ENCODE results near the gene SELE.

The SELE gene

GRCh38 chr1:169711469-169712308 is 22.2 kb downstream of the SELE start, which contains the start of gene SELL:
Gene SELL (minus strand): TSS chr1:169711620. CDS start chr1:169711498, 122 bp downstream.
- TF ChIP-seq FOXP2 (optimal IDR thresholded peaks at IDR 0.05; ENCODE audit: borderline replicate concordance, extremely low read depth, extremely low read length, insufficient read depth) (no peak), TAF1 (IDR thresholded peaks at IDR 0.05; ENCODE audit: borderline replicate concordance, insufficient read depth, low read length) (no peak), POLR2AphosphoS5 (IDR thresholded peaks at IDR 0.05; ENCODE audit: low read depth, low read length) (no peak), SIN3A (IDR thresholded peaks at IDR 0.05; ENCODE audit: borderline replicate concordance, insufficient read depth, low read length) (no peak)
- TF ChIP-seq, protein P1, sequence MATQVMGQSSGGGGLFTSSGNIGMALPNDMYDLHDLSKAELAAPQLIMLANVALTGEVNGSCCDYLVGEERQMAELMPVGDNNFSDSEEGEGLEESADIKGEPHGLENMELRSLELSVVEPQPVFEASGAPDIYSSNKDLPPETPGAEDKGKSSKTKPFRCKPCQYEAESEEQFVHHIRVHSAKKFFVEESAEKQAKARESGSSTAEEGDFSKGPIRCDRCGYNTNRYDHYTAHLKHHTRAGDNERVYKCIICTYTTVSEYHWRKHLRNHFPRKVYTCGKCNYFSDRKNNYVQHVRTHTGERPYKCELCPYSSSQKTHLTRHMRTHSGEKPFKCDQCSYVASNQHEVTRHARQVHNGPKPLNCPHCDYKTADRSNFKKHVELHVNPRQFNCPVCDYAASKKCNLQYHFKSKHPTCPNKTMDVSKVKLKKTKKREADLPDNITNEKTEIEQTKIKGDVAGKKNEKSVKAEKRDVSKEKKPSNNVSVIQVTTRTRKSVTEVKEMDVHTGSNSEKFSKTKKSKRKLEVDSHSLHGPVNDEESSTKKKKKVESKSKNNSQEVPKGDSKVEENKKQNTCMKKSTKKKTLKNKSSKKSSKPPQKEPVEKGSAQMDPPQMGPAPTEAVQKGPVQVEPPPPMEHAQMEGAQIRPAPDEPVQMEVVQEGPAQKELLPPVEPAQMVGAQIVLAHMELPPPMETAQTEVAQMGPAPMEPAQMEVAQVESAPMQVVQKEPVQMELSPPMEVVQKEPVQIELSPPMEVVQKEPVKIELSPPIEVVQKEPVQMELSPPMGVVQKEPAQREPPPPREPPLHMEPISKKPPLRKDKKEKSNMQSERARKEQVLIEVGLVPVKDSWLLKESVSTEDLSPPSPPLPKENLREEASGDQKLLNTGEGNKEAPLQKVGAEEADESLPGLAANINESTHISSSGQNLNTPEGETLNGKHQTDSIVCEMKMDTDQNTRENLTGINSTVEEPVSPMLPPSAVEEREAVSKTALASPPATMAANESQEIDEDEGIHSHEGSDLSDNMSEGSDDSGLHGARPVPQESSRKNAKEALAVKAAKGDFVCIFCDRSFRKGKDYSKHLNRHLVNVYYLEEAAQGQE (IDR thresholded peaks at IDR 0.05; ENCODE audit: insufficient read depth in 1 of 2, low read depth in 2 of 2, low read length in 2 of 2), result no peak

- TF ChIP-seq TAF1 (IDR thresholded peaks at IDR 0.05; ENCODE audit: borderline replicate concordance, insufficient read depth, low read length) (no peak), POLR2AphosphoS5 (IDR thresholded peaks at IDR 0.05; ENCODE audit: low read depth, low read length) (no peak), FOXP2 (optimal IDR thresholded peaks at IDR 0.05; ENCODE audit: borderline replicate concordance, extremely low read depth, extremely low read length, insufficient read depth) (no peak), SIN3A (IDR thresholded peaks at IDR 0.05; ENCODE audit: borderline replicate concordance, insufficient read depth, low read length) (no peak)
- TF ChIP-seq, protein P1 (IDR thresholded peaks at IDR 0.05; ENCODE audit: insufficient read depth in 1 of 2, low read depth in 2 of 2, low read length in 2 of 2), result no peak
These were observed 25.2 kb downstream of the SELE start for GRCh38 chr1:169708647-169709046.

- TF ChIP-seq, protein P1 (IDR thresholded peaks at IDR 0.05; ENCODE audit: insufficient read depth in 1 of 2, low read depth in 2 of 2, low read length in 2 of 2), result no peak
- no peak for TF ChIP-seq FOXP2 (optimal IDR thresholded peaks at IDR 0.05; ENCODE audit: borderline replicate concordance, extremely low read depth, extremely low read length, insufficient read depth)
- TF ChIP-seq SIN3A (IDR thresholded peaks at IDR 0.05; ENCODE audit: borderline replicate concordance, insufficient read depth, low read length), result no peak
- TF ChIP-seq POLR2AphosphoS5 (IDR thresholded peaks at IDR 0.05; ENCODE audit: low read depth, low read length), result no peak
- no peak for TF ChIP-seq TAF1 (IDR thresholded peaks at IDR 0.05; ENCODE audit: borderline replicate concordance, insufficient read depth, low read length)
These were observed 25.8 kb downstream of the SELE start for GRCh38 chr1:169707912-169708604.

- TF ChIP-seq FOXP2 (optimal IDR thresholded peaks at IDR 0.05; ENCODE audit: borderline replicate concordance, extremely low read depth, extremely low read length, insufficient read depth) (no peak), POLR2AphosphoS5 (IDR thresholded peaks at IDR 0.05; ENCODE audit: low read depth, low read length) (no peak), SIN3A (IDR thresholded peaks at IDR 0.05; ENCODE audit: borderline replicate concordance, insufficient read depth, low read length) (no peak), TAF1 (IDR thresholded peaks at IDR 0.05; ENCODE audit: borderline replicate concordance, insufficient read depth, low read length) (no peak)
- TF ChIP-seq, protein P1 (IDR thresholded peaks at IDR 0.05; ENCODE audit: insufficient read depth in 1 of 2, low read depth in 2 of 2, low read length in 2 of 2), result no peak
These were observed 29.1 kb downstream of the SELE start for GRCh38 chr1:169704797-169705196.

Data from PFSK-1 (cell line).